SK-N-SH (cell line): ENCODE measurements around the gene OR5A2.

Experiments
- EP300 ChIP-seq, 2 experiments: IDR thresholded peaks; 2 replicates each; pipeline versions ENCODE4 v1.4.0 to v1.6.1; 2012; ENCODE audit warnings: borderline replicate concordance in 1 of 2, low read depth in 1 of 2, low read length in 1 of 2
- GABPA ChIP-seq: IDR thresholded peaks from 2 replicates; pipeline ENCODE4 v1.4.0; 2012; ENCODE audit warnings: low read depth, mild to moderate bottlenecking
- TF ChIP-seq, protein P1 (sequence below): fragments of 200-600 bp; sonication (generic); IDR thresholded peaks from 2 replicates; pipeline ENCODE4 v1.6.1; 2017; ENCODE audit warnings: antibody characterized with exemption, mild to moderate bottlenecking, moderate library complexity
- TF ChIP-seq, protein P2 (sequence below): IDR thresholded peaks from 2 replicates; pipeline ENCODE4 v1.4.0; 2012; ENCODE audit warnings: low read depth, borderline replicate concordance

DNA sequence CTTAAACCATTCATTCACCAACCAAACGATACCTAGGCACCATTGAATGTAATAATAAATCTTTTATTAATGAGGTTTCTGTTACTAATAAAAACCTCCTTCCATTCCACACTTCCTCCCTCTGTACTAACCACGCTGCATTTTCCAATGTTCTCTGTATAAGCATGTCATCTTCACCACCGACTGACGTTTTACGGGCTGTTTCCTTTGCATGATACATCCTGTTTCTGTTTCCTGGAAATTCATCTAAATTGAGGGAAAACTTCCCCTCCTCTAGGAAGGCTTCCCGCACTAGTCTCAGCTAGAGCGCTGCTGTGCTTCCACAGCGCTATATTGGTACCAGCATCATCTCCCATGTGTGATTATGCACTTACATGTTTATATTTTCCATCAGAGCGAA, 49.0 kb upstream of the OR5A2 start:
- TF ChIP-seq EP300 (IDR thresholded peaks at IDR 0.05; ENCODE audit: borderline replicate concordance in 1 of 2, low read depth in 1 of 2, low read length in 1 of 2) (no peak), GABPA (no peak)
- TF ChIP-seq, protein P1, sequence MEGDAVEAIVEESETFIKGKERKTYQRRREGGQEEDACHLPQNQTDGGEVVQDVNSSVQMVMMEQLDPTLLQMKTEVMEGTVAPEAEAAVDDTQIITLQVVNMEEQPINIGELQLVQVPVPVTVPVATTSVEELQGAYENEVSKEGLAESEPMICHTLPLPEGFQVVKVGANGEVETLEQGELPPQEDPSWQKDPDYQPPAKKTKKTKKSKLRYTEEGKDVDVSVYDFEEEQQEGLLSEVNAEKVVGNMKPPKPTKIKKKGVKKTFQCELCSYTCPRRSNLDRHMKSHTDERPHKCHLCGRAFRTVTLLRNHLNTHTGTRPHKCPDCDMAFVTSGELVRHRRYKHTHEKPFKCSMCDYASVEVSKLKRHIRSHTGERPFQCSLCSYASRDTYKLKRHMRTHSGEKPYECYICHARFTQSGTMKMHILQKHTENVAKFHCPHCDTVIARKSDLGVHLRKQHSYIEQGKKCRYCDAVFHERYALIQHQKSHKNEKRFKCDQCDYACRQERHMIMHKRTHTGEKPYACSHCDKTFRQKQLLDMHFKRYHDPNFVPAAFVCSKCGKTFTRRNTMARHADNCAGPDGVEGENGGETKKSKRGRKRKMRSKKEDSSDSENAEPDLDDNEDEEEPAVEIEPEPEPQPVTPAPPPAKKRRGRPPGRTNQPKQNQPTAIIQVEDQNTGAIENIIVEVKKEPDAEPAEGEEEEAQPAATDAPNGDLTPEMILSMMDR, result no peak
- TF ChIP-seq, protein P2, sequence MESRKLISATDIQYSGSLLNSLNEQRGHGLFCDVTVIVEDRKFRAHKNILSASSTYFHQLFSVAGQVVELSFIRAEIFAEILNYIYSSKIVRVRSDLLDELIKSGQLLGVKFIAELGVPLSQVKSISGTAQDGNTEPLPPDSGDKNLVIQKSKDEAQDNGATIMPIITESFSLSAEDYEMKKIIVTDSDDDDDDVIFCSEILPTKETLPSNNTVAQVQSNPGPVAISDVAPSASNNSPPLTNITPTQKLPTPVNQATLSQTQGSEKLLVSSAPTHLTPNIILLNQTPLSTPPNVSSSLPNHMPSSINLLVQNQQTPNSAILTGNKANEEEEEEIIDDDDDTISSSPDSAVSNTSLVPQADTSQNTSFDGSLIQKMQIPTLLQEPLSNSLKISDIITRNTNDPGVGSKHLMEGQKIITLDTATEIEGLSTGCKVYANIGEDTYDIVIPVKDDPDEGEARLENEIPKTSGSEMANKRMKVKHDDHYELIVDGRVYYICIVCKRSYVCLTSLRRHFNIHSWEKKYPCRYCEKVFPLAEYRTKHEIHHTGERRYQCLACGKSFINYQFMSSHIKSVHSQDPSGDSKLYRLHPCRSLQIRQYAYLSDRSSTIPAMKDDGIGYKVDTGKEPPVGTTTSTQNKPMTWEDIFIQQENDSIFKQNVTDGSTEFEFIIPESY, result no peak
